ENCODE results near the gene INA. TPM values are rescaled to one million over a fixed set of nuclear protein-coding genes. Genes with fewer than 3 reads are reported as not detected.

INA gene
- polyA plus RNA-seq, 1 of the 3 experiments (the other 2 are of a cell fraction), result 4.8 TPM

GRCh38 chr10:103254113-103254512, 22.8 kb upstream of the INA start:
- H3K4me3 ChIP-seq (ENCODE audit: low read depth in 2 of 2, low read length in 1 of 2), result no peak overlapping the region
- no peaks in the 10 kb centered on the region for H3K79me2 ChIP-seq (ENCODE audit: insufficient read depth)
- H4K20me1 ChIP-seq (ENCODE audit: insufficient read depth), result no peaks in the 10 kb centered on the region
- H3F3A ChIP-seq (replicated peaks; ENCODE audit: insufficient read depth), result peaks cover 4% of the 10 kb centered on the region
- no peaks in the 10 kb centered on the region for H3K36me3 ChIP-seq (replicated peaks in 1 of 2; ENCODE audit: control insufficient read depth in 1 of 2, insufficient read depth in 2 of 2, low read length in 1 of 2)
- no peak overlapping the region for H2AFZ ChIP-seq (ENCODE audit: low read depth)
- H3K4me2 ChIP-seq, result no peak overlapping the region
- H3K4me1 ChIP-seq (ENCODE audit: control insufficient read depth in 1 of 2, insufficient read depth in 2 of 2, low read depth in 1 of 2, low read length in 1 of 2), result no peaks in the 10 kb centered on the region
- 64% methylated on average over 3 of the region's 3 CpGs for WGBS (ENCODE audit: low lambda C conversion rate)
- no peak overlapping the region for H3K9ac ChIP-seq
- no peaks in the 10 kb centered on the region for H3K27me3 ChIP-seq (ENCODE audit: insufficient read depth)
- no peaks in the 10 kb centered on the region for H3K9me3 ChIP-seq
- ChIA-PET CTCF (no interaction called here), POLR2A (no interaction called here)
- no peak overlapping the region for H3K27ac ChIP-seq (ENCODE audit: low read depth in 2 of 2, low read length in 1 of 2)
- TF ChIP-seq PBX3 (IDR thresholded peaks at IDR 0.05), result no peak
- no peak for TF ChIP-seq TCF12 (IDR thresholded peaks at IDR 0.05)
- no peak for TF ChIP-seq EZH2phosphoT487 (IDR thresholded peaks at IDR 0.05; ENCODE audit: borderline replicate concordance, low read depth)
- TF ChIP-seq RAD21 (IDR thresholded peaks at IDR 0.05; ENCODE audit: low read length), result no peak
- TF ChIP-seq USF1 (IDR thresholded peaks at IDR 0.05; ENCODE audit: borderline replicate concordance, low read depth), result no peak
- no peak for TF ChIP-seq CTCF (IDR thresholded peaks at IDR 0.05)
- no peak for TF ChIP-seq RFX5 (IDR thresholded peaks at IDR 0.05; ENCODE audit: low read length)
- TF ChIP-seq ELF1 (IDR thresholded peaks at IDR 0.05), result no peak
- no peak for TF ChIP-seq GATA2 (CRISPR knock-in tag; IDR thresholded peaks at IDR 0.05)
- TF ChIP-seq JUND (IDR thresholded peaks at IDR 0.05), result no peak
- TF ChIP-seq MEF2A (IDR thresholded peaks at IDR 0.05; ENCODE audit: borderline replicate concordance, low read depth), result no peak
- TF ChIP-seq FOSL2 (IDR thresholded peaks at IDR 0.05; ENCODE audit: borderline replicate concordance, low read depth), result no peak
- TF ChIP-seq TEAD4 (IDR thresholded peaks at IDR 0.05; ENCODE audit: borderline replicate concordance, insufficient read depth), result no peak
- TF ChIP-seq NFIC (IDR thresholded peaks at IDR 0.05; ENCODE audit: borderline replicate concordance), result no peak
- TF ChIP-seq REST (IDR thresholded peaks at IDR 0.05; ENCODE audit: low read depth, low read length), result no peak
- TF ChIP-seq MXI1 (IDR thresholded peaks at IDR 0.05; ENCODE audit: low read depth, low read length), result no peak
- H3K9me2 ChIP-seq, result no peaks in the 10 kb centered on the region
- DNase-seq, result no peak

Measured in SK-N-SH (cell line).